ENCODE measurements around the gene FOXQ1.
"Not testable (repeated sequence)": the region's sequence is repeated elsewhere in the genome, so short reads cannot be mapped to it uniquely, and the experiment has no call there.

FOXQ1 gene

DNA sequence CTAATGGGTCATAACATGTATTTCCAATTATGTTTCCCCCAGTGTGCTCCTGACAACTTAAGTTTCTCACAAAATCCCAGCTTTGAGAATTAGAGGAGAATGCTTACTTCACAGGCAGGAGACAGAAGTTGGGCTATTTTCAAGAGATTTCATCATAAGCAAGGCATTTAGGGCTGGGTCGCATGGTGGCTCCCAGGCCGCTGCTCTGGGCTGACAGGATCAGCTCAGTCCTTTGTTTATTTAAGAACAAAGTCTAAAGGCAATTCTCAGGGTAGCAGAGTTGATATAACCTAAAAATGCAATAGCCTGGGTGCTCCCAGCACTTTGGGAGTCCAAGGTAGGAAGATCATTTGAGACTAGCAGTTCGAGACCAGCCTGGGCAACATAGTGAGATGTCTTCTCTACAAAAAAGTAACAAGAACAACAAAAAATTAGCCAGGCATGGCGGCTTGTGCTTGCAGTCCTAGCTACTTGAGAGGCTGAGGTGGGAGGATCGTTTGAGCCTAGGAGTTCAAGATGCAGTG, 10.9 kb downstream of the FOXQ1 start:
- DNase-seq, result no peak

DNA sequence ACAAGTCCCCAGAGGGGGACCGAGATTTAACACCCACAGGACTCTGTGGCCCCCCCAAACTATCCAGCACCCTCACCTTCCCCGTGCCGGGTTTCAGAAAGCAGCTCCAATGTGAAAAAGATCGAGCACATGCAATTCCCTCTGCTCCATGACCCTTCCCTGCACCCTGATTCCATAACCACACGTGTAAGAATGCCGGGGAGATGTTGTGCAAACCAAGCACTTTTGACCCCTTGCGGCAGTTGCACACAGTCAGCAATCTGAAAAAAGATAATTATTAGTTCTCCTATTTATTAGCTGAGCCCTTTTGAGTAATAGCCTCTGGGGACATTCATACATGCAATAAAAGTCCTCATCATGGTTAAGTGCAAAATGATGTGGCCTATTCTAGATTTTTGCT, 13.0 kb downstream of the FOXQ1 start:
- DNase-seq, result no peak

DNA sequence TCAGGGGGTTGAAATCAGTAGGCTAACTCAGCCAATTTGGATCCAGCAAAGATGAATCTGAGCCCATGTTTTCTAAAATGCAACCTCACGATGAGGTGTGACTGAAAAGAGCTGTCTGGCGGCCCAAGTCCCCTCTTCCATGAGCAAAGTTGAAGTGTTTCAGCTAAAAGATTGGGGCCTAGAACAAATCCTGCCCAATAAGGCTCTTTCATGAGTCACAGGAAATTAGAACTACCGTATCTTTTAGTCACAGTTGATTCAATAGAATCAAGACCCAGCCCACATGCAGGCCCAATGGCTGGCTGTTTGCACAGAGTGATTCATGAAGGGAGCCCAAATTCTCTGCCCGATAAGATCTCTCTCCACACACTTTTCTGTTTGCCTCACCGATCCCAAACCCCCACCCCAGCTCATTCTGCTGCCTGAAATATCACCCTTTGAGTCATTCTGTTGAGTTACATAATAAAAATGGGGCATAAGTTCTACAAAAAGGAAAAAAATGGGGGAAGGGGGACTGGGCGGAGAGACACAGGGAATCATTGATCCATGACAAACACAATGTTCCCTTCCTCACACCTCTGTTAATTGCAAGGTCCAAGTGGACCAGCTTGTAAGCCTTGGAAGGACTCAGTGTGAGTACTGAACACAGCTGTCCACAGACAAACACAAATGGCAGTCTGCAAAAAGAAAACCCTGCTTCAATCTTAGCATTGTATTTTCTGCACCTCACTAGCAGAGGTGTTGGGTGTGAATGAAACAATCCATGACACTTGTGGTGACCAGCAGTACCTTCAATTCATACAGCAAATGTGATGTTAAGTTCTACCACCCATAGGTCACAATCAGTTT, 13.8 kb downstream of the FOXQ1 start:
- DNase-seq, result no peak

DNA sequence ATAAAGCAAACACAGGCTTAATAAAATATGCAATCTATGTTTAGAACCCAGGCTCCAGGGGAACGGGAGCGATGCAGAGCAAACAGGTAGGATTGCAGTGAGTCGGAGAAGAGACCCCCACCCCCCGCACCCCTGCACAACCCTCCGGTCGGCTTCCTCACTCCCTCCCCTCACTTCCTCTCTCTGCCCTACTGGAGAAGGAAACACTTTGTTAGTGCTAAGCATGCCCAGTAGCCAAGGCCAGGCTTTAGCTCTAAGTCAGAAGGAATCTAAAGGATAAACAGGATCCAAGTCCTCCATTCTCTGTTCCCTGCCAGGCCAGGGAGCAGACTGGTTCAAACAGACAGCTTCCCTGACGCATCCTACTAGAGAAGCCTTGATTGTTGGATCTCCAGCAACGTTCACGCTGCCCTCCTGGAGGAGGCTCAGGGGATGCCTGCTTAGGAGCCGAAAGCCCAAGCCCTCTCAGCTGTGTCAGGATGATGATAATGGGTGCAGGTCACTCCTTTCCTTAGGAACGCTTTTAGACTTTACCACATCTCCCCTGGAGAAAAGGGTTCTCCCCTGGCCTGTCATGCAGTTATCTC, 14.7 kb downstream of the FOXQ1 start:
- no peak for DNase-seq

DNA sequence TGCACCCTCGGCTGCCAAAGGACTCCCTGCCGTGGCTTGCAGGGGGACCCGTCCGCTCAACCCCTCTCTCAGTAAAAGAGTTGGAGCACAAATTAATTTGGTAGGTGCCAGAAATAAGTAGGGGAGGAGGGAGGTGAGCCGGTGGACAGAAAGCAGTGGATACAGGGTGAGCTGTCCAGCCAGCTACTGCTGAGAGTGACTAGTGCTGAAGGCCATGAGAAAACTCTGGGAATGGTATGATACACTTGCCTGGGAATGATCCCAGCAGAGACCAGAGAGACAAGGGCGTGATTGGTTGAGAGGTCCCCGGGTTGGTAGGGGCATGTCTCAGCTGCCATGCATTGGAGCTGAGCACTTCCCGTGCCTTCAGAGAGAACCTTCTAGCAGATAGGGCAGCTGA, 15.7 kb downstream of the FOXQ1 start:
- DNase-seq, result no peak

DNA sequence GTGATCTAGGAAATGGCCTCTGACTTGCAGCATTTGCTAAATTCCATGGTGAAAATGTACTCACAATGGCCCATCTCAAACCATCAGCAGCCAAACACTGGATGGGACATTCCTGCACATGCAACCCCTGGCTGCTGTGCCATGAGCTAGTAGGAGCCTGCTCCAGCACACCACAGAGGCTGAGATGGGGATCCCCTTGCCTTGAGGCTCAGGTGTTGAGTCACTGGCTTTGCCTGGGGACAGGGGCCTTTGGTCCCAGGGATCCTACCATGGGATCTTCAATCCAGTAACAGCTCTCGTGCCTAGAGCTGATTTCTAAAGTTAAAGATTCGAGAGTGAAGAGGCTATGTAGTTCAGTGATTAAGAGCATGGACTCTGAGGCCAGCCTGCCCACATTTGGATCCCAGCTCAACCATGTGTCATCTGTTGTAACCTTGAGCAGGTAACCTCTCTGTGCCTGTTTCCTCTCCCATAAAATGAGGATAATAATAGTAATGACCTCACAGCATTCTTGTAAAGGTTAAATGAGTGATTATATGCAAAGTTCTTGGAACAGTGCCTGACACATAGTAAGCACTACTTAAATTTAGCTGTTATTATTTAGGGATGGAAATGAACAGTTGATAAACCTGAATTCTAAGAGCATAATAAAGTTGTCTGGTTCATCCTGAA, 16.4 kb downstream of the FOXQ1 start:
- no peak for DNase-seq

DNA sequence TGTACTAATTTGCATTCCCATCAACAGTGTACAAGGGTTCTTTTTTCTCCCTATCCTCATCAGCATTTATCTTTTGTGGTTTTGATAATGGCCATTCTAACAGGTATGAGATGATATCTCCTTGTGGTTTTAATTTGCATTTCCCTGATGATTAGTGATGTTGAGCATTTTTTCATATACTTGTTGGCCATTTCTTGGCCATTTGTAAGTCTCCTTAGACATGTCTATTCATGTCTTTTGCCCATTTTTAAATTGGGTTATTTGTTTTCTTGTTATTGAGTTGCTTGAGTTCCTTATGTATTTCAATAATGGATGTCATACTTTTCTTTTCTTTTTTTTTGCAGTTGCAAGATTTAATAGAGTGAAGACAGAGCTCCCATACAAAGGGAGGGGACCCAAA, 17.8 kb downstream of the FOXQ1 start:
- no peak for DNase-seq

DNA sequence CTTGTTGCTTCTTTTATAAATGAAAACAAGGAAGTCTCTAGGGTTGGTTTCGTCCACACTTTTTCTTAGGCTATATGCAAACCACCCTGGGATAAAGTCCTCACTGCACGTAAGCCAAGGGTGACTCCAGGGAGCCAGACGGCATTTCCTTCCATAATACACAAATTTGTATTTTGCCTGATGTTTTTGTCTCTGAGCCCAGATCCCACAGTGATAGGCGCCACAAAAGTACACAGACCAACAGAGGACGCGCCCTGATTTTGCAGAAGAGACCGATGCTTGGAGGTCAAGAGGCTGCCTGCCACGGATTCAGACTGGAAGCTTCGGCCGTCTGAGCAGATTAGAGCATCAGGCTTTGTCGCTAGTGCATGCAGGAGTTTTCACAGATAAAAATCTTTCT, 22.8 kb downstream of the FOXQ1 start:
- no peak for DNase-seq

DNA sequence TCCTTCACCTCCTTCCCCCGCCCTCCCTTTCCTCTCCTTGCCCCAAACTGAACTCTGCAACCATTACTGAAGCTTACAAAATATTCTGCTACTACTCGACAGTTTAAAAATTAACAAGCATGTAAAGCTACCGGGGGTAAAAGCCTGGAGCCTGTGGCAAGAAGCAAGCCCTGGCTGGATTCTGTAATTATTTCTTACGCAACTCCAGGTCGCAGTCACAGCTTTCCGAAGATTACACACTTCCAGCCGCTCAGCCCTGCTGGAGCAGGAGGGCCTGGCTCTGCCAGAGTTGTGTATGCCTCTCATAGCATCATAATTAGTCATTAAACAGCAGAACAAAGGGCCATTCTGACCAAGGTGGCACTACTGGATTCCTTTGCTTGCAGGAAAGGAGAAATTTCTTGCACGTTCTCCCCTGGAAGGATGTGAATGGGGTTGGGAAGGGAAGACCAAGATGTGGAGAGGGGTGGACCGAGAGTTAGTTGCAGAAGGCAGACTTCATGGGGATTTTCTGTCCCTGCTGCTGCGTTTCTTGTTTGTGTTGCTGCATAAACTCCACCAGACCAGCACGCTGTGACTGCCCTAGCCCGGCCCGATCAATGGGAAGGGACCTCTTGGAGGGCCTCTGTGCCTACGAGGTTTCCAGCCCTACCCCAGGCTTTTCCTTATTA, 23.6 kb downstream of the FOXQ1 start:
- no peak for DNase-seq

DNA sequence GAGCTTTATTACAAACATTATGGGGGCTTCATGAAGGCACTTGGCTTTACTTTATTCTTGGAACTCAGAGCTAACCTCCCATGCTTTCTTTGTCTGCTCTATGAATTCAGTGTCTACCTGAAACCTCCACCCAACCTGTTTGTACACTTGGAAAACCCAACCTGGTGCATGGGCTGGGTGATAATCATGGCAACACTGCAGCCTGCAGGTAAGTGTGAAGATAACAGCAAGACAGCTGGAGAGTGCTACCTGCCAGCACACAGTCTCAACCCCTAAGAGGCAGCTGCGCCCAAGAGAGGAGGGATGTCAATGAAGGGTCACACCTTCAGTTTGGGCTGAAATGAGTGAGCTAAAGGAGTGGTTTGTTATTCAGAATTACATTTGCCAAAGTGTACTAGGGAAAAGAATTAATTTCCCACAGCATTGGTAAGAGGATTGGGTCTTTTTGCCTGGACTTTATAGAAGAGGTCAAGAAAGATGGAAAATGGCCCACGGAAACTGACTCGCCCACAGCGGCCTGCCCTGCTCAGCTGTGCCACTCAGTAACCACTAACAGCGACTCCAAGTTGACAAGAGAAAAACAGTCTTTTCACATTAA, 24.4 kb downstream of the FOXQ1 start:
- no peak for DNase-seq

DNA sequence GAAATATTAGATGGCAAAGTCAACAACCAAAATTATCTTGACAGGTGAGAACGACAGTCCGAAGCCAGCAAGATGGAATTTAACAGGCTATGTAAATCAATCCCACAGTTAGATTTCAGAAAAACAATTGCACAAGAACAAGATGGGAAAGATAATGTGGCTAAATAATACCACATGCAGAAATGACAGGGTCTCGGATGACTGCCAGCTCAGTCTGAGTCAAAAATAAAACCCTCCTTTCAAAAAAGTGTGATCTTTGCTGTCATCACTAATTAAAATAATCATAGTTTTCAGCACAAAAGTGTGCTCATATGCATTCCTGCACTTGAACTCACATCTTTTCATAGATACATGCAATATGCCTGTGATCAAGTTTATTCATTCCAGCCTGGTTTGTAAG, 25.9 kb downstream of the FOXQ1 start:
- DNase-seq, result no peak

DNA sequence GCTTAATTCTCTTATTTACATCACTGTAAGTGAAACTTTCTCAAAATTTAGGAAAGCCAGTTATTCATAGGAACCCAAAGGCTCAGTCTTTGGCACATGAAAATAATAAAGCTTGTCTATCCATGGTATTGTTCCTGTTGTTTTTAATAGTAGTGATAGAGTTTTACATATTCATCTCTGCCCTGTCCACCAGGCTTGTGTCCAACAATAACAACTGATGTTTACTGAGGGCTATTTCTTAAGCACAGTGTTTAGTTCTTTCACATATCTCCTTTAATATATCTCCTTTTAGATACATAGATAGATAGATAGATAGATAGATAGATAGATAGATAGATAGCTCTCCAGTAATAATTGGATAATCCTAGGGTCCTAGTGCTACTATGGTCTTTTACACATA, 34.2 kb downstream of the FOXQ1 start:
- no peak for DNase-seq

DNA sequence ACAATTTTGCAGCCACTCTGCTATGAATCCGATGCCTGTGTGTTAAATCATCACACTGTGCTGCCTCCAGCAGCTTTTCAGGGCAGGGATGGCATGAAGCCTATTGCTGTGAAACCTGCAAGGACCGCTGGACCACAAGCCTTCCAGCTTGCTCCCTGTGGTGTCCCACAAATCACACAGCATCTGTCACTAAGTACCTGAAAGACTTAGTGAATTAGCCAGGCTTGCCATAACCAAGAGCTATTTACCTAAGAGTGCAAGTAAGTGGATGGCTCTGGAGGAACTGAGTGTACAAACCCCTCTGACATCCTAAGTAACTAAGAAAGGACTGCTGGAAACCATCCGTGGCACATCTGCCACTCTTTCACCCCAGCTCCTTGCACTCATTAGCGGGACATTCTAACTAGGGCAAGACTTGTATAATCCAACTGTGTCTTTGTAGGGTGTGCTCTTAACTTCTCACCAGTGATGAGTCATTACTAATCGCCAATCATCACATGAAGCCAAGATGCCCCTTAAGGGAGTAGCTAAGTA, 34.7 kb downstream of the FOXQ1 start:
- no peak for DNase-seq

DNA sequence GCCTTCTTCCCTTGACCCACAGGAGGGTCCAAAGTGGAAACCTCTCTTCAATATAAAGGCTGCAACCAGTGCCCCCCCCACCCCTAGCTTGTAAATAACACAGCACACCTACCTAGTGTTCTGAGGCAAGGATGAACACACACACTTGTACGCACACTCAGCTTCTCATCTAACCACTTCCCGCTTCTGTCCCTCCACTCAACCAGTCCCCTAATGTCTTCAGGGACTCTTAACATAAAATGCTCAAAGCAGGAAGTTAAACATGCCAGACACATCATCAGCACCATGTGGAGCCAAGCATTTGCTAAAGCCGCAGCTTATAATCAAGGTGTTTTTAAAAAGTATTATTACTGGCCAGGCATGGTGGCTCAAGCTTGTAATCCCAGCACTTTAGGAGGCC, 35.3 kb downstream of the FOXQ1 start:
- no peak for DNase-seq

DNA sequence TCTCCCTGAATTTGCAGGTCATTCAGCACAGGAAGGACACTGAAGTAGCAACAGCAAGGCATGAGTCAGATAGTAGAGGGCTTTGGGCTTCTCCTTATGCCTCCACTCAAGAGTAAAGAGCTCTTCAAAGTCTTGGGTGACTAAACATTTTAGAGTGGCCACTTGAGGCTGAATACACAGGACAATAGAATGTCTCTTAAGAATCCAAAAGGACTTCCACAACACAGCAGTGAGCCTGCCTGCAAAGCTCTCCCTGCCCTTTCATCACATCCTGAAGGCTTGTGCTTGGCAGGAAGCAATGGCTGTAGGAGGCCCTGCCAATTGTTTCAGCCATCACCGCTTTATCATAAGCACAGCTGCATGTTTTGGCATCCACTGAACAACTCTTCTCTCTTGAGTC, 36.8 kb downstream of the FOXQ1 start:
- no peak for DNase-seq

DNA sequence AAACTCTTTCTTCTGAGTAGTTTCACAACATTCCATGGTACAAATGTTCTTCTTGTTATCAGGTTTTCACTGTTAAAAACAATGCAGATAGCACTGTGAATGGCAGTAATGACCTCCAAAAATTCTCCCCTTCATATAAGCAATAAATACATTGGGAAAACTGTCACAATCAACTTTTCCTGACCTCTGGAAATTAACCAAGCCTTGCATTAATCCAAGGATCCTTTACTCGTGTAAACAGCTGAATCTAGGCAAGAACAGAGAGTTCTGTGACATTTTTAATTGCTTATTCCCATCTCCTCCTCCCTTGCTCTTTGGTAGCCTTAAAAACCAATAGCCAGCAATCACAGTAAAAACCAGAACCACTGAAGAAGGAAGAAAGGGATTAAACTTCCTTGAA, 37.8 kb downstream of the FOXQ1 start:
- DNase-seq, result no peak

DNA sequence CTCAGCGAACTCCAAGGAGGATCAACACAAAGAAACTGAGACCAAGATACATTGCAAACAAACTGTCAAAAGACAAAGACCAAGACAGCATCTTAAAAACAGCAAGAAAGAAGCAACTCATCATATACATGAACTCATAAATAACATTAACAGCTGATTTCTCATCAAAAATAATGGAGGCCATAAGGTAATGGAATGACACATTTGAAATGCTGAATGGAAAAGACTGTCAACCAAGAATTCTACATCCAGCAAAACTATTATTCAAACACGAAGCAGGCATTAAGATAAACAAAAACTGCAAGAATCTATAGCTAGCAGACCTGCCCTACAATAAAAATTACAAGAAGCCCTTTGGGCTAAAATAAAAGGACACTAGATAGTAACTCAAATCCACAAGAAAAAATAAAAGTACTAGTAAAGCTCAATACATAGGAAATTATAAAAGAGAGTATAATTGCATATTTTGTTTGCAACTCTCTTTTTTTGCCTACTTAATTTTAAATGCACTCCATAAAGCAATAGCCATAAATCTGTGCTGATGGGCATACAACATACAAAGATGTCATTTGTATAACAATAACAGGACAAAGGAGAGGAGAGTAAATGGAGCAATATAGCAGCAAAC, 39.6 kb downstream of the FOXQ1 start:
- no peak for DNase-seq

DNA sequence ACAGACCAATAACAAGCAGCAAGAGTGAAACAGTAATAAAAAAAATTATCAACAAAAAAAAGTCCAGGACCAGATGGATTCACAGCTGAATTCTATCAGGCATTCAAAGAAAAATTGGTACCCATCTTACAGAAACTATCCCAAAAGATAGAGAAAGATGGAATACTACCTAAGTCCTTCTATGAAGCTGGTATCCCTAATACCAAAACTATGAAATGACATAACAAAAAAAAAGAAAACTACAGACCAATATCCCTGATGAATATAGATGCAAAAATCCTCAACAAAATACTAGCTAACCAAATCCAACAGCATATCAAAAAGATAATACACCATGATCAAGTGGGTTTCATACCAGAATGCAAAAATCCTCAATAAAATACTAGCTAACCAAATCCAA, 43.2 kb downstream of the FOXQ1 start:
- DNase-seq, result not testable (repeated sequence)

DNA sequence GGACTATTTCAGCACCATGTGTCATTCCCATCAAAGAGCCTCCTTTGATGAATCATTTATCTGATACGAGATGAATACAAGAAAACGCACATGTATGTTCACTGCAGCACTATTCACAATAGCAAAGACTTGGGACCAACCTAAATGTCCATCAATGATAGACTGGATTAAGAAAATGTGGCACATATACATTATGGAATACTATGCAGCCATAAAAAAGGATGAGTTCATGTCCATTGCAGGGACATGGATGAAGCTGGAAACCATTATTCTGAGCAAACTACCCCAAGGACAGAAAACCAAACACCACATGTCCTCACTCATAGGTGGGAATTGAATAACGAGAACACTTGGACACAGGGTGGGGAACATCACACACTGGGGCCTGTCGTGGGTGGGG, 49.8 kb downstream of the FOXQ1 start:
- DNase-seq, result not testable (repeated sequence)

DNA sequence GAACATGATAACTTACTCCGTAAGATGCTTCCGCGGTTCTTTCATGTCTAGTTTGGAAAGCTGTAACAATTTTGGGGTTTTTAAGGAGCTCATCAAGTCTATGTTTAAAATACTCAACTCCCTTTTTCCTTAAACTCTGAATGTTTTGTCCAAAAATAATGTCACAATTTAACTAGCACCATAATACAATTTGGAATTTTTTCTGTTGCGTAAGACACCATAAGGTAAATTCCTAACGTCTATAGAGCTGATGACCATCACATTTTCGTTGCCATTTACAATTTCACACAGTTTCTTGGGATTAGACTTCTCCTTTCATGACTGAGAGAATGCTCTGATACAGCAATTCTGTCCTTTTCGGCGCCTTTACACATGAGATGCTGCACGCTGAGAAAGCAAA, 50.7 kb downstream of the FOXQ1 start:
- no peak for DNase-seq

DNA sequence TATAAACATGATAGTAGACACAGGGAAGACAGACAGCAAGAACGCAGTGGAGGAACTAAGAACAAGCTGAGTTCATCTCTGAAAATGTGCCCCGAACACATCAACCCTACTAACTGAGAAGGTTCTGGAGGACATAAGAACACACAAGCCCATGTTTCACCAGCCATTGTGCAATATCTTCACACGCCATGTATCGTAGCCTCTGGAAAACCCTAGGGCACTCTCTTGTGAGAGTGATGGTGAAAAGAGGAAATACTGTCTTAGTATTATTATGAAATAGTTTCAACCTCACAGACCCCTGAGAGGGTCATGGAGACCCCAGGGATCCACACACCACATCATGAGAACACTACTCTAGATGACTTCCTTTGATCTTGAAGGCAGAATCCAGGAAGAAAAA, 51.4 kb downstream of the FOXQ1 start:
- no peak for DNase-seq
